ENCODE results near the gene CAD. TPM values are rescaled to one million over a fixed set of nuclear protein-coding genes. Genes with fewer than 3 reads are reported as not detected.

Gene CAD
- total and polyA plus RNA-seq, 2 donors (not counting 1 experiment from before 2014, with no cell fraction given): 35.6 to 48.5 TPM

- POLR2A ChIA-PET: no interaction called here
These were observed 65.7 kb downstream of the CAD start for GRCh38 chr2:27282892-27283291.

DNA sequence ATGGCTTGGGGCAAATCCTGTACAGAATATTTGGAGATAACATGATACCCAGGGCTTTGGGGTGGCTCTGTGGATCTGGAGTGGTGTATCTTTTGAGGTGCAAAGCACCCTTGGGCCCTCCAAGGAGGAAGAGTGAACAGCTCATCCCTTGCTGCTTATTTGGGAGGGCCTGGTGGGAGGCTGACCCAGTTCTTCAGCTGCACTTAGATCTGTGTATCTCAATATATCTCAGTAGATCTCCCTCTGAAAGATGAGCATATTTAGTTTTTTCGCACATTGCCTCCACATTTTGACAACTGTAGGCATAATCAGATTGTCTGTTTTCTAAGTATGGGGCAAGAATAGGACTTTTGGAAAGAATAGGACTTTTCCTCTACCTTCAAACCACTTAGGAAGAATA is 67.8 kb downstream of the CAD start:
- H3K4me2 ChIP-seq (replicated peaks; ENCODE audit: low read depth, low read length, poor library complexity, severe bottlenecking): no peak overlapping the region
- no peak overlapping the region for H2AFZ ChIP-seq (ENCODE audit: insufficient read depth, low read depth, low read length, poor library complexity, severe bottlenecking)
- no peaks in the 10 kb centered on the region for H3K4me1 ChIP-seq (ENCODE audit: control insufficient read depth in 2 of 2, insufficient read depth in 2 of 2, low read length in 2 of 2)
- ATAC-seq (ENCODE audit: low read depth) (no peak), DNase-seq (no peak)
- CTCF ChIA-PET: interaction anchor here (1.6 kb wide), 1 partner anchor 18 kb away, joined by 4 read pairs; no protein-coding TSS in a partner anchor
- Mint-ChIP-seq H3K4me1 (peaks cover under 1% of the 10 kb centered on the region), H3K27ac (no peak overlapping the region), H3K9me3 (ENCODE audit: insufficient read depth) (no peaks in the 10 kb centered on the region), H3K27me3 (peaks cover 35% of the 10 kb centered on the region), H3K4me3 (no peak overlapping the region)
- no peaks in the 10 kb centered on the region for H3K79me2 ChIP-seq (ENCODE audit: control insufficient read depth, insufficient read depth, low read length)
- H3K9me3 ChIP-seq (ENCODE audit: control extremely low read depth in 1 of 3, control insufficient read depth in 2 of 3, insufficient read depth in 1 of 3, low read length in 2 of 3): no peaks in the 10 kb centered on the region
- TF ChIP-seq CTCF (IDR thresholded peaks at IDR 0.05) (no peak), EZH2 (IDR thresholded peaks at IDR 0.05; ENCODE audit: borderline replicate concordance, insufficient read depth, low read depth, low read length, poor library complexity, severe bottlenecking) (no peak)
- intact Hi-C loops (cut with micrococcal nuclease): no loop called here
- no peak overlapping the region for H3K4me3 ChIP-seq (ENCODE audit: control extremely low read depth in 1 of 5, extremely low read depth in 1 of 5, insufficient read depth in 1 of 5, low read depth in 2 of 5, low read length in 4 of 5)
- H3K27me3 ChIP-seq (replicated peaks in 1 of 4; ENCODE audit: control extremely low read depth in 1 of 4, control insufficient read depth in 3 of 4, insufficient read depth in 4 of 4, low read length in 3 of 4): peaks cover 0 to 6% (median 3%) of the 10 kb centered on the region in 4 experiments
- no peak overlapping the region for H3K9ac ChIP-seq (ENCODE audit: low read length)
- no peaks in the 10 kb centered on the region for H4K20me1 ChIP-seq (ENCODE audit: control insufficient read depth, insufficient read depth, low read length, poor library complexity, severe bottlenecking)
- no peaks in the 10 kb centered on the region for H3K36me3 ChIP-seq (replicated peaks in 1 of 2; ENCODE audit: control extremely low read depth in 1 of 2, control insufficient read depth in 1 of 2, extremely low read depth in 1 of 2, insufficient read depth in 2 of 2, low read length in 1 of 2)
- POLR2A ChIA-PET: no interaction called here
- H3K27ac ChIP-seq (ENCODE audit: low read length in 2 of 2): no peak overlapping the region
- no CpG with 5 or more reads among the region's 1 CpG for WGBS (ENCODE audit: insufficient coverage)

More at GRCh38 chr2:27282892-27283291, 65.7 kb downstream of the CAD start:
- Histone ChIP-seq H4K20me1 (ENCODE audit: control insufficient read depth, insufficient read depth, low read length, poor library complexity, severe bottlenecking) (no peaks in the 10 kb centered on the region), H3K36me3 (replicated peaks in 1 of 2; ENCODE audit: control extremely low read depth in 1 of 2, control insufficient read depth in 1 of 2, extremely low read depth in 1 of 2, insufficient read depth in 2 of 2, low read length in 1 of 2) (no peaks in the 10 kb centered on the region), H3K27me3 (replicated peaks in 1 of 4; ENCODE audit: control extremely low read depth in 1 of 4, control insufficient read depth in 3 of 4, insufficient read depth in 4 of 4, low read length in 3 of 4) (peaks cover 0 to 9% (median 0%) of the 10 kb centered on the region in 4 experiments), H3K4me2 (replicated peaks; ENCODE audit: low read depth, low read length, poor library complexity, severe bottlenecking) (no peak overlapping the region), H3K27ac (ENCODE audit: low read length in 2 of 2) (no peak overlapping the region), H3K79me2 (ENCODE audit: control insufficient read depth, insufficient read depth, low read length) (no peaks in the 10 kb centered on the region), H3K4me3 (ENCODE audit: control extremely low read depth in 1 of 5, extremely low read depth in 1 of 5, insufficient read depth in 1 of 5, low read depth in 2 of 5, low read length in 4 of 5) (no peak overlapping the region), H2AFZ (ENCODE audit: insufficient read depth, low read depth, low read length, poor library complexity, severe bottlenecking) (no peak overlapping the region), H3K4me1 (ENCODE audit: control insufficient read depth in 2 of 2, insufficient read depth in 2 of 2, low read length in 2 of 2) (no peaks in the 10 kb centered on the region), H3K9me3 (ENCODE audit: control extremely low read depth in 1 of 3, control insufficient read depth in 2 of 3, insufficient read depth in 1 of 3, low read length in 2 of 3) (no peaks in the 10 kb centered on the region), H3K9ac (ENCODE audit: low read length) (no peak overlapping the region)
- H3K4me3 Mint-ChIP-seq: no peak overlapping the region
- no peak for ATAC-seq (ENCODE audit: low read depth)
- H3K9me3 Mint-ChIP-seq (ENCODE audit: insufficient read depth): no peaks in the 10 kb centered on the region
- H3K27ac Mint-ChIP-seq: no peak overlapping the region
- peaks cover 5% of the 10 kb centered on the region for H3K4me1 Mint-ChIP-seq
- no peak for TF ChIP-seq CTCF (IDR thresholded peaks at IDR 0.05)
- TF ChIP-seq EZH2 (IDR thresholded peaks at IDR 0.05; ENCODE audit: borderline replicate concordance, insufficient read depth, low read depth, low read length, poor library complexity, severe bottlenecking): no peak
- intact Hi-C loops (cut with micrococcal nuclease): no loop called here
- CTCF ChIA-PET: interaction anchor here (0.7 to 6.8 kb wide), 7 partner anchors 9 to 437 kb away, joined by 3 to 168 read pairs (median 4); no protein-coding TSS in a partner anchor
- peaks cover 37% of the 10 kb centered on the region for H3K27me3 Mint-ChIP-seq
- DNase-seq: no peak
- 67% methylated on average over 3 of the region's 5 CpGs for WGBS (ENCODE audit: insufficient coverage)

All from B cell (primary cell).